GM18499 (cell line): ENCODE data around the gene DNAJC15.

Experiments used
- ATAC-seq: cut with Tn5 transposase; IDR thresholded peaks from one replicate; pipeline ENCODE4 v1.9.1; 2021; ENCODE audit warnings: moderate number of reproducible peaks; ENCODE audit not compliant: insufficient read depth, unreplicated experiment

Gene DNAJC15

DNA sequence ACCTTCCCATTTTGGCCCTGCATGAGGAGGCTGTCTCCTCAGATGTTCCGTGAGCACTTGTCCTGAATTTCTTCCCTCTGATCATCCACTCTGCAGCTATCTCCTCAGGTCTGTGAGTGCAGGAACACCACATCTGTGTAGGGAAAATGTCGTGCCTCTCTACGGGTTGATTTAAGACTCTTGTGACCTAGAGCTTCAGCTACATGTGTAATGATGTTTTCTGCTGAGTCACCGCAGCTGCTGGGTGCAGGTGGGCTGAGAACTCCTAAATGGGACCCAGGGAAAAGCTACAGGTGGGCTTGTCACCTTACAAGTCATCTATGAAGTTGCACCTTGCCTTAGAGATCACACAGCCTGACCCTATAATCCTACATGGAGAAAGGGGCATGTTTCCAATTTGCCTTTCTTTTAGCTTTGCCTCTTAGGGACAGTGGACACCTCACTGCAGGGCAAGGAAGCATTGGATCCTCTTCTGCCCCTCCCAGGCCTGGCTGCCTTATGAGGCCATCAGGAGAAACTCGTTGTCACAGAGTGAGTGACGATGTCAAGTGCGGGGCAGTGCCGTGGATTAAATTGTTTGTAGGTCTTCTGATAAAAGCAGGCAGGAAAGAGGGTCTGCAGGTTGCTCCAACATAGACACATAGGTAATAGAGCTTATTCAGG lies 122.3 kb downstream of the DNAJC15 start:
- ATAC-seq: no peak

DNA sequence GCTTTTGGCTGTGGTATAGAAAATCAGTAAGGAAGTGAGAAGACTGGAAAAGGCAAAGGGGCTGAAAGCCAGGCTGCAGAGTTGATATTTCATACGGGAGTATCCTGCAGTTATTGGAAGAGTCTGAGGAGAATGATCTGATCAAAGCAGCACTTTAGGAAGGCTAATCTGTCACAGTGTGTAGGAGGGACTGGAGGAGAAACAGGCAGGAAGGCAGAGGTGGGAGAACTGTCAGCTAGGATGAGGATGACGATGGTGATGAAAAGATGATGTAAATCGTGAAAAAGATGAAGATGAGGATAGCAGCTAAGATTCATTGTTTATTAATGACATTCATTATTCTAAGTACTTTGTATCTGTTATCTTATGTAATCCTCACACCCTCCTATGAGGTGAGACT lies 123.0 kb downstream of the DNAJC15 start:
- ATAC-seq: no peak

DNA sequence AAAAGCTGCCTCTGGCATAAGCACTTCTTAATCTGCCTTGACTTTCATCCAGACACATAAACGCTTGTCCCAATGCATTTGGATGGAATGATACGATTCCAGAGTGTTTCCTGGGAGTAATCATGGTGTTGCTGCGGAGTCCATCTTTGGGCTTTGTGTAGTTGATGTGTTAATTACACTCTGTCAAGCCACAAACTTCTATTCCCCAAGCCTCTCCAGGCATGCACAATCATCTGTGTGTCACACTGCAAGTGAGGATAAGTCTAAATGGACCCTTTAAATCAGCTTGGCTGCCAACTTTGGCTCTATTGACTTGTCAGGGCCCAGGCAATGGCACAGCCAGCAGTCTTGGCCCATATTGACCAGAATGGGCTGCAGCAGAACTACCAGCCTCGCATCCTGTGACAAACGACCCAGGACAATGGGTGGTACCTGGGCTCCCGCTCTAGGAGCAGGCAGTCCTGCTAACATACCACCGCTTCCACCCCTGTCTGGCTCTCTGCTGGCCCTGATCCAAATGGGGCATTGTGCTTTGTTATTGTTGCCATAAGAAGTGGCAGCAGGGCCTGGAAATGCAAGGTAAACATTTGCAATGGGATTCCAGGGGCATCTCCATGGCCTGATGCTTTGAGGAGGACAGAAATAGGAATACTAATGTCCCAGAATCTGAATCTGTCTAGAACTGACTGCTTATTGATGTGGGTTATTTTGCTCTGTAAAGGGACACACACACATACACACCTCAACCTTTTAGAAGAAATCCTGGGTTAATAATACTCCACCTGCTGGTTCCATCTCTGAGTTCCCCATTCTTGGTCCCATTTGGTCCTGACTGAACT lies 127.2 kb downstream of the DNAJC15 start:
- no peak for ATAC-seq

DNA sequence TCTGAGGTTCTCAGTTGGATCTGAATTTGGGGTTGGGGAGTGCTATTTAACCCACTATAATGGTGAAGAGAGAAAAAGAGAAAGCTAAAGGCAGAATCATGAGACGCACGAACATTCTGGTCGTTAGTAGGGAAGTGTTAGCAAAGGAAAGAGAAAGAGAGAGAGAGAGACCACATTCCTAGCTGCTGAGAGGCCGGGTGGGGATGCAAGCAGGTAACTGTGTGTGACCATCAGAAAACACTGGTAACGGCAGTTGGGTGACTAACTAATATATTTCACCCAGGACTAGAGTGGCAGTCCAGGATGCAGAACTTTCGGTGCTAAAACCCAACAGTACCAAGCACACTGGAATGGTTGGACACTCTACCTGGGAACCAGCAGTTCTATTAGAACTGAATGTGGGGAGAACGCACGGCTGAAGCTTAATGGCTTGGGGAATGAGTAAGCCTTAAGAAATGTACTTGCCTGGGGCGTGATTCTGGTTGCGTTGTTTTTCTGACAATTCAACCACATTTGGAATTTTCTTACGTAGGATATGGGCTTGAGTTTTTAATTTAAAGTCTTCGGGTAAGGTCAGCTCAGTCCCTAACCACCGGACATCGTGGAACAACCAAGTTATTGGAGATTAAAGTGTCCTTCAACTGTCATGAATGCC lies 130.2 kb downstream of the DNAJC15 start:
- no peak for ATAC-seq

DNA sequence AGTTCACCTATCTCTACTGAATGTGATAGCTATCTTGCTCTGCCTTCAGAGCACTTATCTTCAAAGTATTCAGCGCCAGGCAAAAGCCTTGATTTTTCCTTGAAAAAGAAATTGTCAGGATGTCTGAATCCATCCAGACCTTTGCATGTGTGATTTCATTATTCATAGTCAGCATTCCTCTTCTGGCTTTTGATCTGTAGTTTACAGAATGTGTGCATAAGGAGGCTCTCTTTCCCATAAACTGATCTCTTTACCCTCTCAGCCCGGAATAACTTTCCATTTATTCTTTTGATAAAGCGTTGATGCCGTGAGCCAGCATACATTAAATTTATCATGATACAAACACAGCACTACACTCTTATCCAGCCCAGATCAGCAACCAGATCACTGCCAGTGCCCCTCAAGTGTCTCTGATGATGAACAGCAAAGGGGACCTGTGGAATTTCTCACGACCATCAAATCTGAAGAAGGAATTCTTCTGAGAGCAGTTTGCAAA lies 130.8 kb downstream of the DNAJC15 start:
- no peak for ATAC-seq

DNA sequence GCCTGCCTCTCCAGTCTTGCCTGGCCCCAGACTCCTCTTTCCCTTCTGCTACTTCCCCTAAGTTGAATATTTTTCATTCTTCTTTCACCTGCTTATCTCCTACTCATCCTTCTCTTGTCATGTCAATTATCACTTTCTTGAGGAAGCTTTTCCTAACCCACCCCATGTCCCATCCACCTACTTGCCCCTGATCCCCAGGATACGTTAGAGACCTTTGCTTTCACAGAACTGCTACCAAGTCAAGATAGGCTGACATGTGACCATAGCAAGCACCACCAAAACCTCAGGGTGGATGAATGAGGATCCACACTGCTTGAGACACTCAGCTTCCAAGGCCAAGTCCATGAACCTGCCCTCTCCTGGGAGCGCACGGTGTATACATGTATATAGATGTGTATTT lies 131.5 kb downstream of the DNAJC15 start:
- no peak for ATAC-seq

DNA sequence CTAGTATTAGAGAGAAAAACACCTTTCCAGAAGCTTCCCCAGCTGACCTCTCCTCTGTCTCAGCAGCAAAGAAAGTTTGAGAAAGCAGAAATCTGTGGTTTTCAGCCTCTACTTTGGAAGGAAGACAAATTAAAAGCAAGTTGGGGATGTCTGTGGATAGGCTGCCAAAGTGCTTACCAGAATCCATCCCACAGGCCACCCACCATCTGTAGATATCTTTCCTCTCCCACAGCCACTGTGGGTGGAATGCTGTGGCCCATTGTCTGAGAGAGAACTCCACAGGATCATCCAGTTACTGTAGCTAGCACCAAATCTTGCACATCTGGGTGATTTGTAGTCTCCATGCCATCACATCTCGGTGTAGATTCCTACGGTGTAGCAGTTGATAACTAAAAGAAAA lies 133.5 kb downstream of the DNAJC15 start:
- no peak for ATAC-seq

DNA sequence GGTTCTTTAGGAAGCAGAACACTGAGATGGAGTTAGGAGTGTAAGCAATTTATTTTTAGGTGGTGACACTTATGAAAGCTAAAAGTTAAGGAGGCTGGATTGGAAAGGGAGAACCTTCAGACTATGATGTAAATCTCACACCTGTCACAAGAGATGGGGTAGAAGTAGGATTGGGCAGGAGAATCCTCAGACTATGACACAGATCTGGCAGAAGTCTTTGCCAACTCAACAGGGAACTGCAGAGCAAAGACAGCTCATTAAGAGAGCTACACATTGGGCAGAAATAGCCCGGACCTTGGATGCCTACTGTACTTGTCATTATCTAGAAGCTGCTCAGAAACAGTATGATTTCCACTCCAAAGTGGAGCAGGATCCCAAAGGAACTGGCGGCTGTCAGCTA lies 134.4 kb downstream of the DNAJC15 start:
- ATAC-seq: no peak

DNA sequence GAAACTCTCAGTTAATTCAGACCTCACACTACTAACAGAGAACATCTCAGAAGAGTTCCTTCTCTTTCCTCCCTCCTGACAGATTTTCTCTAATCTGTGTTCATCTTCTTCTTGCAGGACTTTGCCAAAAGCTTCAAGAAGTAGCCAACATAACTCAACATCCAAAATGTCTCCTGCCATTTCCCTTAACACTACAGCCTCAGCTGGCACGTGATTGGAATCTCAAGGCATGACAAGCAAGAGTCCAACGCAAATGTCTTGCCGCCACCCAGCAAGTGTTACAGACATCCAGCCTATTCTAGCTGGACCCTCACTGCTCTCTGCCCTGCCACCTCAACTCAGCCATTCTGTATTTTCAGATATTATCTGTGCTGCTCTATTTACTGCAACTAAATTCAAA lies 135.1 kb downstream of the DNAJC15 start:
- no peak for ATAC-seq

DNA sequence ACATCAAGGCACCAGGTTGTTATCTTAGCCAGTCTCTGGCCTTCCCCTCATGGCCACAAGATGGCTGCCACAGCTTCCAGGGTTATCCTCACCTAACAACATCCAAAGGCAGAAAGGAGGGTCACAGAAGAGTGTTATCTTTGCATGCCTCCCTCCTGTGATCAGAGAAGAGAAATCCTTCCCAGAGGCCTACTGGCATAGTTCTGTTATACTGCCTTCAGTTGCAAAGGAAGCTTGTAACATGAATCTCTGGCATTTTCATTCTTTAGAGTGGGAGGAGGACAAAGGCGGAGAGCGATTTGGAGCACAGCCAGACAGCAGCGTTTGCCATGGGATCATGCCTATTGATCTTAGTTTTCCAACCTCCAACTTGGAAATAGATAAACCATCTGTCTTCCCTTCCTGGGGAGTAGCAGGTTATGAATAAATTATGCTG lies 135.7 kb downstream of the DNAJC15 start:
- no peak for ATAC-seq
